ENCODE measurements around the gene PRB2. TPM values are rescaled to one million over a fixed set of nuclear protein-coding genes. Genes with fewer than 3 reads are reported as not detected.

Gene PRB2
- total and polyA plus RNA-seq, 2 experiments from 2014 or later, result not detected

DNA sequence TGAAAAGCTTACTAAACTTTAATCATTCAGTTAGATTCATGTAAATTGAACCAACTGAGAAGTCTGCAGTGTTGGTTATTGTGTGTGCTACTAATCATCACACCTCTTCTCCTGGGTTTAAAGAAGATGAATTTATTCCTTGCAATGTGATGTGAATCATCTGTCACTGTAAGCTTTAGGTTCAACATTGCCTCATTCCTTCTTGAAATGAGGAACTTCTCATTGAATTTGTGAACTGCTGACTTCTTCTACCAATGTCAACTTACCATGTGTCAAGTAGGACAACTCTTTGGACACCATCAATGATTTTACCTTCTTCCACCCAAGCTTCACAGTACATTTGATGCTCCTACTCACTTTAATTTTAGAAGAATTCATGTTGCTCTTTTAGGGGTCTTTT, 17.4 kb upstream of the PRB2 start:
- ATAC-seq (no peak), DNase-seq (ENCODE audit: low spot score) (no peak)
- H3K4me3 ChIP-seq, result no peak overlapping the region
- H3F3A ChIP-seq (replicated peaks; ENCODE audit: low read depth), result no peaks in the 10 kb centered on the region
- no peak overlapping the region for H2AFZ ChIP-seq
- no peaks in the 10 kb centered on the region for H3K79me2 ChIP-seq (replicated peaks; ENCODE audit: insufficient read depth)
- H3K4me1 ChIP-seq (ENCODE audit: insufficient read depth), result no peaks in the 10 kb centered on the region
- H4K20me1 ChIP-seq (replicated peaks; ENCODE audit: insufficient read depth), result no peaks in the 10 kb centered on the region
- Mint-ChIP-seq H3K4me3 (no peak overlapping the region), H3K9me3 (peaks cover 43% of the 10 kb centered on the region), H3K27me3 (ENCODE audit: insufficient read depth, low read depth, poor library complexity) (peaks cover 7% of the 10 kb centered on the region), H3K36me3 (ENCODE audit: low read depth) (peaks cover 11% of the 10 kb centered on the region; the same call in 1 of the 3 replicates), H3K4me1 (no peaks in the 10 kb centered on the region), H3K27ac (no peak overlapping the region)
- TF ChIP-seq, protein P1, sequence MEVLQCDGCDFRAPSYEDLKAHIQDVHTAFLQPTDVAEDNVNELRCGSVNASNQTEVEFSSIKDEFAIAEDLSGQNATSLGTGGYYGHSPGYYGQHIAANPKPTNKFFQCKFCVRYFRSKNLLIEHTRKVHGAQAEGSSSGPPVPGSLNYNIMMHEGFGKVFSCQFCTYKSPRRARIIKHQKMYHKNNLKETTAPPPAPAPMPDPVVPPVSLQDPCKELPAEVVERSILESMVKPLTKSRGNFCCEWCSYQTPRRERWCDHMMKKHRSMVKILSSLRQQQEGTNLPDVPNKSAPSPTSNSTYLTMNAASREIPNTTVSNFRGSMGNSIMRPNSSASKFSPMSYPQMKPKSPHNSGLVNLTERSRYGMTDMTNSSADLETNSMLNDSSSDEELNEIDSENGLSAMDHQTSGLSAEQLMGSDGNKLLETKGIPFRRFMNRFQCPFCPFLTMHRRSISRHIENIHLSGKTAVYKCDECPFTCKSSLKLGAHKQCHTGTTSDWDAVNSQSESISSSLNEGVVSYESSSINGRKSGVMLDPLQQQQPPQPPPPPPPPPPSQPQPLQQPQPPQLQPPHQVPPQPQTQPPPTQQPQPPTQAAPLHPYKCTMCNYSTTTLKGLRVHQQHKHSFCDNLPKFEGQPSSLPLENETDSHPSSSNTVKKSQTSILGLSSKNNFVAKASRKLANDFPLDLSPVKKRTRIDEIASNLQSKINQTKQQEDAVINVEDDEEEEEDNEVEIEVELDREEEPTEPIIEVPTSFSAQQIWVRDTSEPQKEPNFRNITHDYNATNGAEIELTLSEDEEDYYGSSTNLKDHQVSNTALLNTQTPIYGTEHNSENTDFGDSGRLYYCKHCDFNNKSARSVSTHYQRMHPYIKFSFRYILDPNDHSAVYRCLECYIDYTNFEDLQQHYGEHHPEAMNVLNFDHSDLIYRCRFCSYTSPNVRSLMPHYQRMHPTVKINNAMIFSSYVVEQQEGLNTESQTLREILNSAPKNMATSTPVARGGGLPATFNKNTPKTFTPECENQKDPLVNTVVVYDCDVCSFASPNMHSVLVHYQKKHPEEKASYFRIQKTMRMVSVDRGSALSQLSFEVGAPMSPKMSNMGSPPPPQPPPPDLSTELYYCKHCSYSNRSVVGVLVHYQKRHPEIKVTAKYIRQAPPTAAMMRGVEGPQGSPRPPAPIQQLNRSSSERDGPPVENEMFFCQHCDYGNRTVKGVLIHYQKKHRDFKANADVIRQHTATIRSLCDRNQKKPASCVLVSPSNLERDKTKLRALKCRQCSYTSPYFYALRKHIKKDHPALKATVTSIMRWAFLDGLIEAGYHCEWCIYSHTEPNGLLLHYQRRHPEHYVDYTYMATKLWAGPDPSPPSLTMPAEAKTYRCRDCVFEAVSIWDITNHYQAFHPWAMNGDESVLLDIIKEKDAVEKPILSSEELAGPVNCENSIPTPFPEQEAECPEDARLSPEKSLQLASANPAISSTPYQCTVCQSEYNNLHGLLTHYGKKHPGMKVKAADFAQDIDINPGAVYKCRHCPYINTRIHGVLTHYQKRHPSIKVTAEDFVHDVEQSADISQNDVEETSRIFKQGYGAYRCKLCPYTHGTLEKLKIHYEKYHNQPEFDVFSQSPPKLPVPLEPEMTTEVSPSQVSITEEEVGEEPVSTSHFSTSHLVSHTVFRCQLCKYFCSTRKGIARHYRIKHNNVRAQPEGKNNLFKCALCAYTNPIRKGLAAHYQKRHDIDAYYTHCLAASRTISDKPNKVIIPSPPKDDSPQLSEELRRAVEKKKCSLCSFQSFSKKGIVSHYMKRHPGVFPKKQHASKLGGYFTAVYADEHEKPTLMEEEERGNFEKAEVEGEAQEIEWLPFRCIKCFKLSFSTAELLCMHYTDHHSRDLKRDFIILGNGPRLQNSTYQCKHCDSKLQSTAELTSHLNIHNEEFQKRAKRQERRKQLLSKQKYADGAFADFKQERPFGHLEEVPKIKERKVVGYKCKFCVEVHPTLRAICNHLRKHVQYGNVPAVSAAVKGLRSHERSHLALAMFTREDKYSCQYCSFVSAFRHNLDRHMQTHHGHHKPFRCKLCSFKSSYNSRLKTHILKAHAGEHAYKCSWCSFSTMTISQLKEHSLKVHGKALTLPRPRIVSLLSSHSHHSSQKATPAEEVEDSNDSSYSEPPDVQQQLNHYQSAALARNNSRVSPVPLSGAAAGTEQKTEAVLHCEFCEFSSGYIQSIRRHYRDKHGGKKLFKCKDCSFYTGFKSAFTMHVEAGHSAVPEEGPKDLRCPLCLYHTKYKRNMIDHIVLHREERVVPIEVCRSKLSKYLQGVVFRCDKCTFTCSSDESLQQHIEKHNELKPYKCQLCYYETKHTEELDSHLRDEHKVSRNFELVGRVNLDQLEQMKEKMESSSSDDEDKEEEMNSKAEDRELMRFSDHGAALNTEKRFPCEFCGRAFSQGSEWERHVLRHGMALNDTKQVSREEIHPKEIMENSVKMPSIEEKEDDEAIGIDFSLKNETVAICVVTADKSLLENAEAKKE (CRISPR knock-in tag; IDR thresholded peaks at IDR 0.05), result no peak
- TF ChIP-seq POLR2AphosphoS5 (IDR thresholded peaks at IDR 0.05; ENCODE audit: low read depth) (no peak), ZNF114 (CRISPR knock-in tag; IDR thresholded peaks at IDR 0.05) (no peak), EZH2 (IDR thresholded peaks at IDR 0.05; ENCODE audit: low read depth, unreplicated experiment) (no peak), CREB1 (CRISPR knock-in tag; IDR thresholded peaks at IDR 0.05; ENCODE audit: low read depth) (no peak), JUNB (IDR thresholded peaks at IDR 0.05; ENCODE audit: unreplicated experiment) (no peak)
- TF ChIP-seq, protein P2, sequence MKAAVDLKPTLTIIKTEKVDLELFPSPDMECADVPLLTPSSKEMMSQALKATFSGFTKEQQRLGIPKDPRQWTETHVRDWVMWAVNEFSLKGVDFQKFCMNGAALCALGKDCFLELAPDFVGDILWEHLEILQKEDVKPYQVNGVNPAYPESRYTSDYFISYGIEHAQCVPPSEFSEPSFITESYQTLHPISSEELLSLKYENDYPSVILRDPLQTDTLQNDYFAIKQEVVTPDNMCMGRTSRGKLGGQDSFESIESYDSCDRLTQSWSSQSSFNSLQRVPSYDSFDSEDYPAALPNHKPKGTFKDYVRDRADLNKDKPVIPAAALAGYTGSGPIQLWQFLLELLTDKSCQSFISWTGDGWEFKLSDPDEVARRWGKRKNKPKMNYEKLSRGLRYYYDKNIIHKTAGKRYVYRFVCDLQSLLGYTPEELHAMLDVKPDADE (IDR thresholded peaks at IDR 0.05), result no peak
- TF ChIP-seq, protein P3, sequence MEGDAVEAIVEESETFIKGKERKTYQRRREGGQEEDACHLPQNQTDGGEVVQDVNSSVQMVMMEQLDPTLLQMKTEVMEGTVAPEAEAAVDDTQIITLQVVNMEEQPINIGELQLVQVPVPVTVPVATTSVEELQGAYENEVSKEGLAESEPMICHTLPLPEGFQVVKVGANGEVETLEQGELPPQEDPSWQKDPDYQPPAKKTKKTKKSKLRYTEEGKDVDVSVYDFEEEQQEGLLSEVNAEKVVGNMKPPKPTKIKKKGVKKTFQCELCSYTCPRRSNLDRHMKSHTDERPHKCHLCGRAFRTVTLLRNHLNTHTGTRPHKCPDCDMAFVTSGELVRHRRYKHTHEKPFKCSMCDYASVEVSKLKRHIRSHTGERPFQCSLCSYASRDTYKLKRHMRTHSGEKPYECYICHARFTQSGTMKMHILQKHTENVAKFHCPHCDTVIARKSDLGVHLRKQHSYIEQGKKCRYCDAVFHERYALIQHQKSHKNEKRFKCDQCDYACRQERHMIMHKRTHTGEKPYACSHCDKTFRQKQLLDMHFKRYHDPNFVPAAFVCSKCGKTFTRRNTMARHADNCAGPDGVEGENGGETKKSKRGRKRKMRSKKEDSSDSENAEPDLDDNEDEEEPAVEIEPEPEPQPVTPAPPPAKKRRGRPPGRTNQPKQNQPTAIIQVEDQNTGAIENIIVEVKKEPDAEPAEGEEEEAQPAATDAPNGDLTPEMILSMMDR (conservative IDR thresholded peaks at IDR 0.05; ENCODE audit: low read depth in 2 of 2), result no peak
- TF ChIP-seq, protein P4, sequence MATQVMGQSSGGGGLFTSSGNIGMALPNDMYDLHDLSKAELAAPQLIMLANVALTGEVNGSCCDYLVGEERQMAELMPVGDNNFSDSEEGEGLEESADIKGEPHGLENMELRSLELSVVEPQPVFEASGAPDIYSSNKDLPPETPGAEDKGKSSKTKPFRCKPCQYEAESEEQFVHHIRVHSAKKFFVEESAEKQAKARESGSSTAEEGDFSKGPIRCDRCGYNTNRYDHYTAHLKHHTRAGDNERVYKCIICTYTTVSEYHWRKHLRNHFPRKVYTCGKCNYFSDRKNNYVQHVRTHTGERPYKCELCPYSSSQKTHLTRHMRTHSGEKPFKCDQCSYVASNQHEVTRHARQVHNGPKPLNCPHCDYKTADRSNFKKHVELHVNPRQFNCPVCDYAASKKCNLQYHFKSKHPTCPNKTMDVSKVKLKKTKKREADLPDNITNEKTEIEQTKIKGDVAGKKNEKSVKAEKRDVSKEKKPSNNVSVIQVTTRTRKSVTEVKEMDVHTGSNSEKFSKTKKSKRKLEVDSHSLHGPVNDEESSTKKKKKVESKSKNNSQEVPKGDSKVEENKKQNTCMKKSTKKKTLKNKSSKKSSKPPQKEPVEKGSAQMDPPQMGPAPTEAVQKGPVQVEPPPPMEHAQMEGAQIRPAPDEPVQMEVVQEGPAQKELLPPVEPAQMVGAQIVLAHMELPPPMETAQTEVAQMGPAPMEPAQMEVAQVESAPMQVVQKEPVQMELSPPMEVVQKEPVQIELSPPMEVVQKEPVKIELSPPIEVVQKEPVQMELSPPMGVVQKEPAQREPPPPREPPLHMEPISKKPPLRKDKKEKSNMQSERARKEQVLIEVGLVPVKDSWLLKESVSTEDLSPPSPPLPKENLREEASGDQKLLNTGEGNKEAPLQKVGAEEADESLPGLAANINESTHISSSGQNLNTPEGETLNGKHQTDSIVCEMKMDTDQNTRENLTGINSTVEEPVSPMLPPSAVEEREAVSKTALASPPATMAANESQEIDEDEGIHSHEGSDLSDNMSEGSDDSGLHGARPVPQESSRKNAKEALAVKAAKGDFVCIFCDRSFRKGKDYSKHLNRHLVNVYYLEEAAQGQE (IDR thresholded peaks at IDR 0.05; ENCODE audit: unreplicated experiment), result no peak
- H3K9me2 ChIP-seq (ENCODE audit: insufficient read depth), result 0 out of 2 replicates have a peak, but pooled peaks cover 2% of the 10 kb centered on the region
- H3K27me3 ChIP-seq (ENCODE audit: insufficient read depth), result no peaks in the 10 kb centered on the region
- no peak overlapping the region for H3K4me2 ChIP-seq
- no peak overlapping the region for H3K27ac ChIP-seq (ENCODE audit: low read depth)
- H3K36me3 ChIP-seq (ENCODE audit: insufficient read depth), result no peaks in the 10 kb centered on the region
